Liver (tissue), 9 donors: ENCODE results near the gene MAPK11. TPM values are rescaled to one million over a fixed set of nuclear protein-coding genes. Genes with fewer than 3 reads are reported as not detected.

Source experiments
- DNase-seq: peaks from one replicate; pipeline ENCODE4 v3.0.0-alpha.2; 2017; ENCODE audit warnings: low spot score
- H3K27ac ChIP-seq, 2 donors: one replicate each; pipeline ENCODE4 v1.7.0; 2013; ENCODE audit warnings: inconsistent platforms in 2 of 2, low read length in 2 of 2, control low read depth in 1 of 2, low read depth in 1 of 2, mild to moderate bottlenecking in 1 of 2
- H3K27me3 ChIP-seq, 4 donors: one replicate each; pipeline versions ENCODE4 v1.6.1 to v1.7.0; 2013; ENCODE audit warnings: low read length in 3 of 4, inconsistent platforms in 1 of 4, mild to moderate bottlenecking in 1 of 4, moderate library complexity in 1 of 4; ENCODE audit not compliant: control insufficient read depth in 4 of 4, insufficient read depth in 4 of 4
- H3K36me3 ChIP-seq, 4 donors: one replicate each; pipeline versions ENCODE4 v1.6.1 to v1.7.0; 2013; ENCODE audit warnings: low read length in 3 of 4, mild to moderate bottlenecking in 3 of 4, low read depth in 1 of 4, moderate library complexity in 1 of 4; ENCODE audit not compliant: control insufficient read depth in 4 of 4, insufficient read depth in 3 of 4
- H3K4me1 ChIP-seq, 4 donors: one replicate each; pipeline versions ENCODE4 v1.6.1 to v1.7.0; 2013; ENCODE audit warnings: low read length in 3 of 4, mild to moderate bottlenecking in 3 of 4, moderate library complexity in 1 of 4; ENCODE audit not compliant: control insufficient read depth in 4 of 4, insufficient read depth in 4 of 4
- H3K4me3 ChIP-seq, 3 donors: one replicate each; pipeline versions ENCODE4 v1.6.1 to v1.7.0; 2013; ENCODE audit warnings: low read length in 3 of 3, control low read depth in 1 of 3, low read depth in 1 of 3, mild to moderate bottlenecking in 1 of 3
- H3K9ac ChIP-seq, 2 donors: one replicate each; pipeline ENCODE4 v1.7.0; 2013; ENCODE audit warnings: low read length in 2 of 2, mild to moderate bottlenecking in 2 of 2, moderate library complexity in 2 of 2, control low read depth in 1 of 2, low read depth in 1 of 2
- H3K9me3 ChIP-seq, 4 donors: one replicate each; pipeline versions ENCODE4 v1.6.1 to v1.7.0; 2013; ENCODE audit warnings: low read length in 3 of 4; ENCODE audit not compliant: control insufficient read depth in 4 of 4
- EGR1 ChIP-seq, 2 donors: IDR thresholded peaks; 2 replicates each; pipeline ENCODE4 v1.6.1; 2016 to 2018; ENCODE audit warnings: antibody characterized with exemption in 2 of 2, low read depth in 2 of 2
- FOXA1 ChIP-seq: IDR thresholded peaks from 2 replicates; pipeline ENCODE4 v1.6.1; 2016; ENCODE audit warnings: antibody characterized with exemption
- FOXA2 ChIP-seq: IDR thresholded peaks from 2 replicates; pipeline ENCODE4 v1.6.1; 2016; ENCODE audit warnings: antibody characterized with exemption
- HNF4A ChIP-seq, 2 donors: conservative IDR thresholded peaks; 2 replicates each; pipeline ENCODE4 v1.6.1; 2016; ENCODE audit warnings: antibody characterized with exemption in 2 of 2, mild to moderate bottlenecking in 2 of 2
- HNF4G ChIP-seq: IDR thresholded peaks from 2 replicates; pipeline ENCODE4 v1.6.1; 2016; ENCODE audit warnings: antibody characterized with exemption
- JUND ChIP-seq, 2 donors: IDR thresholded peaks; 2 replicates each; pipeline ENCODE4 v1.6.1; 2016; ENCODE audit warnings: antibody characterized with exemption in 2 of 2
- NR2F2 ChIP-seq: IDR thresholded peaks from 2 replicates; pipeline ENCODE4 v1.6.1; 2016; ENCODE audit warnings: antibody characterized with exemption
- RAD21 ChIP-seq, 2 donors: IDR thresholded peaks; 2 replicates each; pipeline ENCODE4 v1.6.1; 2016; ENCODE audit warnings: antibody characterized with exemption in 2 of 2, mild to moderate bottlenecking in 2 of 2
- SP1 ChIP-seq: IDR thresholded peaks from 2 replicates; pipeline ENCODE4 v1.6.1; 2018; ENCODE audit warnings: antibody characterized with exemption, mild to moderate bottlenecking
- TAF1 ChIP-seq: conservative IDR thresholded peaks from 2 replicates; pipeline ENCODE4 v1.6.1; 2016; ENCODE audit warnings: antibody characterized with exemption, mild to moderate bottlenecking
- WGBS: extraction: QIAGEN DNeasy Blood & Tissue Kit; methylation state at CpG from one replicate; pipeline ENCODE4 v1.1.7; 2013; 5-methylcytosine and 5-hydroxymethylcytosine counted together
- polyA plus RNA-seq, 2 donors: library from polyadenylated mRNA; stranded (reverse) in 1 of 2; unstranded in 1 of 2; fragments of 200-250 nt in 1 of 2; fragments of >200 nt in 1 of 2; fragmentation: Nextera tagmentation in 1 of 2; extraction: Ambion mirVana in 1 of 2; gene quantifications; one replicate each; pipeline versions ENCODE4 v1.2.1 to v1.2.3, GENCODE V29; 2013 to 2015
- total RNA-seq, 2 donors: library from RNA; depleted of rRNA; stranded (reverse); fragments of >200 nt; gene quantifications; one replicate each; pipeline ENCODE4 v1.2.3, GENCODE V29; 2014
- TF ChIP-seq, protein P1 (sequence below): IDR thresholded peaks from 2 replicates; pipeline ENCODE4 v1.6.1; 2016; ENCODE audit warnings: antibody characterized with exemption
- TF ChIP-seq, protein P2 (sequence below): IDR thresholded peaks from 2 replicates; pipeline ENCODE4 v1.6.1; 2016; ENCODE audit warnings: antibody characterized with exemption
- TF ChIP-seq, protein P3 (sequence below): IDR thresholded peaks from 2 replicates; pipeline ENCODE4 v1.6.1; 2016; ENCODE audit warnings: antibody characterized with exemption, mild to moderate bottlenecking
- TF ChIP-seq, protein P4 (sequence below): IDR thresholded peaks from 2 replicates; pipeline ENCODE4 v1.6.1; 2016; ENCODE audit warnings: antibody characterized with exemption
- donor health status: healthy.
- donor health status: healthy.
- donor health status: healthy.
- donor health status: healthy.
- donor health status: healthy.

Gene MAPK11
- total and polyA plus RNA-seq, 4 donors: 0.65 to 2.0 (median 1.0) TPM

DNA sequence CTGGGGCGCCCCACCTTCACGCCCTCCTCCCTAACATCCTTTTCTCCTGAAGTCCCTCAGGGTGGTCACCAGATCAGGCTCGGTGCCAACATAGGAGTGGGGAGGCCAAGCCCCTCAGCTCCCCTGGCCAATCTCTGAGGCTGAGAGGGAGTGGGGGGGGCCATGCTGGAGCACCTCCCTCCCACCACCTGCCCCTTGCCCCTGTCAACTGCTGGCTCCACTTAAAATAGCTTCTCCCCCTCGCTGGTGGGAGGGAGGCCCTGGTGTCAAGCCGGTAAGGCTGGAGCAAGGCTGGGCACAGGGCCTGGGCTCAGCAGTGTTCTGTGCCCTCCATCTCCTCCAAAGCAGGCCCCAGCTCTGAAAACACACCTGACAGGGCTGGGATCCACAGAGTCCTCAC lies 32.4 kb upstream of the MAPK11 start:
- Histone ChIP-seq H3K27me3 (no peaks in the 10 kb centered on the region), H3K27ac (peak overlapping the region; percentile 23 to 75), H3K4me1 (peaks cover 38 to 85% (median 61%) of the 10 kb centered on the region in 4 donors), H3K9me3 (no peaks in the 10 kb centered on the region), H3K36me3 (no peaks in the 10 kb centered on the region), H3K4me3 (no peak overlapping the region), H3K9ac (no peak overlapping the region)
- TF ChIP-seq NR2F2: no peak
- TF ChIP-seq, protein P1, sequence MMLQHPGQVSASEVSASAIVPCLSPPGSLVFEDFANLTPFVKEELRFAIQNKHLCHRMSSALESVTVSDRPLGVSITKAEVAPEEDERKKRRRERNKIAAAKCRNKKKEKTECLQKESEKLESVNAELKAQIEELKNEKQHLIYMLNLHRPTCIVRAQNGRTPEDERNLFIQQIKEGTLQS: no peak
- no peak for TF ChIP-seq TAF1
- no peak for TF ChIP-seq JUND (IDR thresholded peaks at IDR 0.05)
- TF ChIP-seq HNF4A (conservative IDR thresholded peaks at IDR 0.05): no peak
- no peak for TF ChIP-seq FOXA1
- no peak for TF ChIP-seq FOXA2
- TF ChIP-seq, protein P2, sequence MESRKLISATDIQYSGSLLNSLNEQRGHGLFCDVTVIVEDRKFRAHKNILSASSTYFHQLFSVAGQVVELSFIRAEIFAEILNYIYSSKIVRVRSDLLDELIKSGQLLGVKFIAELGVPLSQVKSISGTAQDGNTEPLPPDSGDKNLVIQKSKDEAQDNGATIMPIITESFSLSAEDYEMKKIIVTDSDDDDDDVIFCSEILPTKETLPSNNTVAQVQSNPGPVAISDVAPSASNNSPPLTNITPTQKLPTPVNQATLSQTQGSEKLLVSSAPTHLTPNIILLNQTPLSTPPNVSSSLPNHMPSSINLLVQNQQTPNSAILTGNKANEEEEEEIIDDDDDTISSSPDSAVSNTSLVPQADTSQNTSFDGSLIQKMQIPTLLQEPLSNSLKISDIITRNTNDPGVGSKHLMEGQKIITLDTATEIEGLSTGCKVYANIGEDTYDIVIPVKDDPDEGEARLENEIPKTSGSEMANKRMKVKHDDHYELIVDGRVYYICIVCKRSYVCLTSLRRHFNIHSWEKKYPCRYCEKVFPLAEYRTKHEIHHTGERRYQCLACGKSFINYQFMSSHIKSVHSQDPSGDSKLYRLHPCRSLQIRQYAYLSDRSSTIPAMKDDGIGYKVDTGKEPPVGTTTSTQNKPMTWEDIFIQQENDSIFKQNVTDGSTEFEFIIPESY: no peak
- WGBS: 55% methylated on average over 5 of the region's 5 CpGs
- no peak for DNase-seq

DNA sequence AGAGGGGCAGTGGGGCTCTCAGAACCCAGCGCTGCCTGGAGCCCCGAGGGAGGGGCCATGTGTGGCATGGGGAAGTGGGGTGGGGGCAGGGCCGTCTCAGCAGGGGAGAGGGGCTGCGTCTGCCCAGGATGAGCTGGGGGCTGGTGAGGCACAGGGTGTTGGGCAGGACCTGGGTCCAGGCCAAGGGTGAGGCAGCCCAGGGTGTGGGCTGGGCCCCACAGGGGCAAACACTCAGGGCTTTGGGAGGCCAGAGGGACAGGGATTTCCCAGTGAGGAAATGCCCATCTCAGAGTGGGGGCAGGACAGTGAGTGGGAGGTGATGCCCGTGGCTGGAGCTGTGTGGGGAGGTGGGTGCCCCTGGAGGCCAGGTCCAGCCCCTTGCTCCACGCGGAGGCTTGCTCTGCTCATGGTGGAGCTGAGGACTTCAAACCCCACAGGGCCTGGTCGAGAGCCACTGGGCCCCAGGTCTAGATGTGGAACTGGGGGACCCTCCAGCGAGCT lies 31.9 kb upstream of the MAPK11 start:
- H3K36me3 ChIP-seq: no peaks in the 10 kb centered on the region
- 51% methylated on average over 9 of the region's 9 CpGs for WGBS
- no peak for DNase-seq
- no peaks in the 10 kb centered on the region for H3K9me3 ChIP-seq
- TF ChIP-seq, protein P3, sequence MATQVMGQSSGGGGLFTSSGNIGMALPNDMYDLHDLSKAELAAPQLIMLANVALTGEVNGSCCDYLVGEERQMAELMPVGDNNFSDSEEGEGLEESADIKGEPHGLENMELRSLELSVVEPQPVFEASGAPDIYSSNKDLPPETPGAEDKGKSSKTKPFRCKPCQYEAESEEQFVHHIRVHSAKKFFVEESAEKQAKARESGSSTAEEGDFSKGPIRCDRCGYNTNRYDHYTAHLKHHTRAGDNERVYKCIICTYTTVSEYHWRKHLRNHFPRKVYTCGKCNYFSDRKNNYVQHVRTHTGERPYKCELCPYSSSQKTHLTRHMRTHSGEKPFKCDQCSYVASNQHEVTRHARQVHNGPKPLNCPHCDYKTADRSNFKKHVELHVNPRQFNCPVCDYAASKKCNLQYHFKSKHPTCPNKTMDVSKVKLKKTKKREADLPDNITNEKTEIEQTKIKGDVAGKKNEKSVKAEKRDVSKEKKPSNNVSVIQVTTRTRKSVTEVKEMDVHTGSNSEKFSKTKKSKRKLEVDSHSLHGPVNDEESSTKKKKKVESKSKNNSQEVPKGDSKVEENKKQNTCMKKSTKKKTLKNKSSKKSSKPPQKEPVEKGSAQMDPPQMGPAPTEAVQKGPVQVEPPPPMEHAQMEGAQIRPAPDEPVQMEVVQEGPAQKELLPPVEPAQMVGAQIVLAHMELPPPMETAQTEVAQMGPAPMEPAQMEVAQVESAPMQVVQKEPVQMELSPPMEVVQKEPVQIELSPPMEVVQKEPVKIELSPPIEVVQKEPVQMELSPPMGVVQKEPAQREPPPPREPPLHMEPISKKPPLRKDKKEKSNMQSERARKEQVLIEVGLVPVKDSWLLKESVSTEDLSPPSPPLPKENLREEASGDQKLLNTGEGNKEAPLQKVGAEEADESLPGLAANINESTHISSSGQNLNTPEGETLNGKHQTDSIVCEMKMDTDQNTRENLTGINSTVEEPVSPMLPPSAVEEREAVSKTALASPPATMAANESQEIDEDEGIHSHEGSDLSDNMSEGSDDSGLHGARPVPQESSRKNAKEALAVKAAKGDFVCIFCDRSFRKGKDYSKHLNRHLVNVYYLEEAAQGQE: no peak
- no peak for TF ChIP-seq EGR1 (IDR thresholded peaks at IDR 0.05; ENCODE audit: low read depth in 2 of 2)
- TF ChIP-seq, protein P2: no peak
- TF ChIP-seq HNF4A (conservative IDR thresholded peaks at IDR 0.05): no peak
- no peak for TF ChIP-seq HNF4G
- TF ChIP-seq RAD21 (IDR thresholded peaks at IDR 0.05): no peak
- no peak for TF ChIP-seq SP1
- no peak for TF ChIP-seq TAF1
- no peak for TF ChIP-seq FOXA1
- TF ChIP-seq, protein P4, sequence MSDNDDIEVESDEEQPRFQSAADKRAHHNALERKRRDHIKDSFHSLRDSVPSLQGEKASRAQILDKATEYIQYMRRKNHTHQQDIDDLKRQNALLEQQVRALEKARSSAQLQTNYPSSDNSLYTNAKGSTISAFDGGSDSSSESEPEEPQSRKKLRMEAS: no peak
- H3K4me1 ChIP-seq: peaks cover 43 to 89% (median 66%) of the 10 kb centered on the region in 4 donors
- peak overlapping the region; percentile 23 to 75 for H3K27ac ChIP-seq
- H3K4me3 ChIP-seq: no peak overlapping the region
- no peaks in the 10 kb centered on the region for H3K27me3 ChIP-seq
- no peak overlapping the region for H3K9ac ChIP-seq
